Thoracic aorta (tissue), 2 donors: ENCODE results near the gene CYB5D1. TPM values are rescaled to one million over a fixed set of nuclear protein-coding genes. Genes with fewer than 3 reads are reported as not detected.
A peak's percentile ranks its signal among the peaks of the same experiment; 100 is the strongest.

Experiments
- ATAC-seq: fragments of 150-250 bp; one replicate; pipeline ENCODE4 v1.8.0; 2017; ENCODE audit warnings: low read depth; ENCODE audit not compliant: insufficient number of reproducible peaks, low FRiP score
- DNase-seq: peaks from one replicate; pipeline ENCODE4 v3.0.0-alpha.2; 2020; ENCODE audit warnings: low spot score
- H3K27ac ChIP-seq, 2 donors: fragments of 200-600 bp; sonication (generic); 1 replicate in 1 of 2; 2 replicates in 1 of 2; pipeline ENCODE4 v1.5.1; 2016; ENCODE audit warnings: mild to moderate bottlenecking in 2 of 2, moderate library complexity in 2 of 2
- H3K27me3 ChIP-seq: fragments of 200-600 bp; sonication (generic); replicated peaks from 2 replicates; pipeline ENCODE4 v1.6.0; 2016; ENCODE audit warnings: mild to moderate bottlenecking; ENCODE audit not compliant: insufficient read depth
- H3K36me3 ChIP-seq: fragments of 200-600 bp; sonication (generic); one replicate; pipeline ENCODE4 v1.5.1; 2016
- H3K4me1 ChIP-seq, 2 donors: fragments of 200-600 bp; sonication (generic); 1 replicate in 1 of 2; 2 replicates in 1 of 2; pipeline versions ENCODE4 v1.5.1 to v1.6.0; 2016; ENCODE audit warnings: low read depth in 2 of 2, mild to moderate bottlenecking in 1 of 2; ENCODE audit not compliant: control insufficient read depth in 1 of 2
- H3K4me3 ChIP-seq: fragments of 200-600 bp; sonication (generic); 2 replicates; pipeline ENCODE4 v1.5.1; 2016; ENCODE audit warnings: mild to moderate bottlenecking
- H3K9me3 ChIP-seq: fragments of 200-600 bp; sonication (generic); 2 replicates; pipeline ENCODE4 v1.5.1; 2016
- CTCF ChIP-seq: fragments of 200-600 bp; sonication (generic); IDR thresholded peaks from one replicate; pipeline ENCODE4 v1.5.1; 2019; ENCODE audit warnings: antibody characterized with exemption
- total RNA-seq, 2 donors: library from RNA; depleted of rRNA; stranded (reverse); fragments of >200 nt; gene quantifications; one replicate each; pipeline versions ENCODE4 v1.1.0 to v1.2.3, GENCODE V29; 2016

CYB5D1 gene
- total RNA-seq, 2 donors from 2014 or later: 3.8 to 8.9 TPM

GRCh38 chr17:7884581-7885366, 27.0 kb downstream of the CYB5D1 start:
- Histone ChIP-seq H3K36me3 (no peaks in the 10 kb centered on the region), H3K27me3 (no peaks in the 10 kb centered on the region), H3K4me1 (peaks cover 28 to 63% of the 10 kb centered on the region in 2 donors), H3K9me3 (no peaks in the 10 kb centered on the region), H3K4me3 (peak overlapping the region; percentile 94), H3K27ac (peak overlapping the region in 1 of 2 donors; percentile 91)
- ATAC-seq (no peak), DNase-seq (no peak)
- TF ChIP-seq CTCF: no peak

- H3K27ac ChIP-seq: peak overlapping the region; percentile 39 to 91
- H3K36me3 ChIP-seq: peaks cover 2% of the 10 kb centered on the region
- DNase-seq: no peak
- TF ChIP-seq CTCF: no peak
- H3K4me3 ChIP-seq: peak overlapping the region; percentile 94
- no peak for ATAC-seq
- peaks cover 28 to 67% of the 10 kb centered on the region in 2 donors for H3K4me1 ChIP-seq
- H3K9me3 ChIP-seq: no peaks in the 10 kb centered on the region
- H3K27me3 ChIP-seq: no peaks in the 10 kb centered on the region
These were observed 27.8 kb downstream of the CYB5D1 start for GRCh38 chr17:7885367-7886226.

- Histone ChIP-seq H3K36me3 (peaks cover 10% of the 10 kb centered on the region), H3K27ac (peak overlapping the region; percentile 39 to 91), H3K4me1 (peaks cover 28 to 63% of the 10 kb centered on the region in 2 donors), H3K9me3 (no peaks in the 10 kb centered on the region), H3K4me3 (peak overlapping the region; percentile 94), H3K27me3 (no peaks in the 10 kb centered on the region)
- ATAC-seq: no peak
- TF ChIP-seq CTCF: no peak
- no peak for DNase-seq
These were observed 28.6 kb downstream of the CYB5D1 start for GRCh38 chr17:7886227-7887037.

- TF ChIP-seq CTCF: no peak
- Histone ChIP-seq H3K27me3 (no peaks in the 10 kb centered on the region), H3K9me3 (no peaks in the 10 kb centered on the region), H3K4me3 (peak overlapping the region; percentile 94), H3K36me3 (peaks cover 15% of the 10 kb centered on the region), H3K27ac (peak overlapping the region; percentile 39 to 91), H3K4me1 (peaks cover 28 to 57% of the 10 kb centered on the region in 2 donors)
- ATAC-seq: no peak
- no peak for DNase-seq
These were observed 29.3 kb downstream of the CYB5D1 start for GRCh38 chr17:7887038-7887481.
